Measurements from ENCODE around the gene RBM20. TPM values are rescaled to one million over a fixed set of nuclear protein-coding genes. Genes with fewer than 3 reads are reported as not detected.
"Not testable (repeated sequence)": the region's sequence is repeated elsewhere in the genome, so short reads cannot be mapped to it uniquely, and the experiment has no call there.

The RBM20 gene
- total RNA-seq, 1 donor from 2014 or later: 1.0 TPM

DNA sequence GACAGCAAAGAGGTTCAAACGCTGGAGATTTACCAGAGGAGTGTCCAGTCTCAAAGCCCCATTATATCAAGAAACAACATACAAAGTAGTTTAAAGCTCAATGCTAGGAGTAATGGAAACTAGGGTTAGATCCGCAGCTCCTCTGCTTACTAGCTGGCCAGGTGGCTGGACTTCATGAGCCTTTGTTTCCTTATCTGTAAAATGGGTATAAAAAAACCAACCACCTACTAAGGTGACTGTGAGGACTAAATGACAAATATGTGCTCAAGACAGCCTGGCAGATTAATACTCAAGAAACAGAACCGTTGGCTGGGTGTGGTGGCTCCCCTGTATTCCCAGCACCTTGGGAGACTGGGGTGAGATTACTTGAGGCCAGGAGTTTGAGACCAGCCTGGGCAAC, 5.8 kb upstream of the RBM20 start:
- Mint-ChIP-seq H3K27me3 (ENCODE audit: unreplicated experiment) (peaks cover 6% of the 10 kb centered on the region), H3K27ac (ENCODE audit: unreplicated experiment) (no peak overlapping the region), H3K9me3 (ENCODE audit: unreplicated experiment) (no peaks in the 10 kb centered on the region), H3K4me3 (ENCODE audit: unreplicated experiment) (no peak overlapping the region), H3K4me1 (ENCODE audit: unreplicated experiment) (peaks cover 8% of the 10 kb centered on the region), H3K36me3 (ENCODE audit: low read depth, unreplicated experiment) (no peaks in the 10 kb centered on the region)
- TF ChIP-seq CTCF (IDR thresholded peaks at IDR 0.05; ENCODE audit: unreplicated experiment): no peak
- DNase-seq (ENCODE audit: low spot score): no peak

DNA sequence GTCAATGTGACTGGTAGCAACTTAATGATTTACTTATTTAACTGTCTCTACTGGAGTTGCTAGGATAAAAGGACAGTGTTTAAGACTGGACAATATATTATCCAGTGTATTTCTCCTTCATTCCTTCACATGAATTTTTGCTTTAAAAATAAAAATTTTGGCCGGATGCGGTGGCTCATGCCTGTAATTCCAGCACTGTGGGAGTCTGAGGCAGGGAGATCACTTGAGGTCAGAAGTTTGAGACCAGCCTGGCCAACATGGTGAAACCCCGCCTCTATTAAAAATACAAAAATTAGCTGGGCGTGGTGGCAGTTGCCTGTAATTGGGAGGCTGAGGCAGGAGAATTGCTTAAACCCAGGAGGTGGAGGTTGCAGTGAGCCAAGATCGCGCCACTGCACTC, 5.1 kb upstream of the RBM20 start:
- H3K36me3 Mint-ChIP-seq (ENCODE audit: low read depth, unreplicated experiment); H3K27ac Mint-ChIP-seq (ENCODE audit: unreplicated experiment); H3K27me3 Mint-ChIP-seq (ENCODE audit: unreplicated experiment); H3K9me3 Mint-ChIP-seq (ENCODE audit: unreplicated experiment); H3K4me3 Mint-ChIP-seq (ENCODE audit: unreplicated experiment); DNase-seq (ENCODE audit: low spot score); H3K4me1 Mint-ChIP-seq (ENCODE audit: unreplicated experiment): not testable (repeated sequence)

DNA sequence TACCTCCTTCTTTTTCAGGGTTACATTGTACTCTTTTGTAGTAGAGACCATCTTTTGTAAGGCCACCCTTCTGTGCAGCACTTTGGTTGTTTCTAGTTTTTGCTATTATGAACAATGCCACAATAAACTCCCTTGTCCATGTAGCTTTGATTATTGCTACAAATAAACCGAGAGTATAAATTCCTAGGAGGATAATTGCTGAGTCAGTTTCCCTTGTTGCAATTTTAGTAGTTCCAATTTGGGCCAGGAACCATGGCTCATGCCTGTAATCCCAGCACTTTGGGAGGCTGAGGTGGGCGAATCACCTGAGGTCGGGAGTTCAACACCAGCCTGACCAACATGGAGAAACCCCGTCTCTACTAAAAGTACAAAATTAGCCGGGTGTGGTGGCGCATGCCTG, 4.3 kb upstream of the RBM20 start:
- not testable (repeated sequence) for H3K27me3 Mint-ChIP-seq (ENCODE audit: unreplicated experiment); H3K9me3 Mint-ChIP-seq (ENCODE audit: unreplicated experiment); H3K27ac Mint-ChIP-seq (ENCODE audit: unreplicated experiment); H3K36me3 Mint-ChIP-seq (ENCODE audit: low read depth, unreplicated experiment); DNase-seq (ENCODE audit: low spot score); H3K4me3 Mint-ChIP-seq (ENCODE audit: unreplicated experiment)
- peaks cover 11% of the 10 kb centered on the region for H3K4me1 Mint-ChIP-seq (ENCODE audit: unreplicated experiment)

DNA sequence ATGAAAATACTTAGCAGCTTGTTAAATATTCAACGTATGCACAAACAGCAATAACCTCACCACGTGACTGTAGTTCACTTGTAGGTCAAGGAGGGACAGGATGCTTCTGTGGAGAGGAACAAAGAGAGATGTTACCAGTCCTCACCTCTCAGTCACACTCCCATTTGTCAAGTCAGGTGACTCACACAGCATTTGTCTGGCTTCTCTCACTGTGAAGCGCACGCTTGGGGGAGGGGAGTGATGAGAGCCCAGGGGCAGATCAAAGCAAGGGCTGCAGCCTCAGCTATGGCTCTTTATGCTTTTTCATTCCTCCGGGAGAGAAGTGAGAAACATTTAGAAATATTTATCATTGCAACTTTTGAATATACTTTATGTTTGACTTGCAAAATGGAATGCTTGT, 2.9 kb upstream of the RBM20 start:
- no peak overlapping the region for H3K27ac Mint-ChIP-seq (ENCODE audit: unreplicated experiment)
- H3K36me3 Mint-ChIP-seq (ENCODE audit: low read depth, unreplicated experiment): peaks cover 2% of the 10 kb centered on the region
- DNase-seq (ENCODE audit: low spot score): no peak
- no peak for TF ChIP-seq CTCF (IDR thresholded peaks at IDR 0.05; ENCODE audit: unreplicated experiment)
- no peak overlapping the region for H3K4me3 Mint-ChIP-seq (ENCODE audit: unreplicated experiment)
- no peaks in the 10 kb centered on the region for H3K9me3 Mint-ChIP-seq (ENCODE audit: unreplicated experiment)
- peaks cover 12% of the 10 kb centered on the region for H3K4me1 Mint-ChIP-seq (ENCODE audit: unreplicated experiment)
- peaks cover 11% of the 10 kb centered on the region for H3K27me3 Mint-ChIP-seq (ENCODE audit: unreplicated experiment)

DNA sequence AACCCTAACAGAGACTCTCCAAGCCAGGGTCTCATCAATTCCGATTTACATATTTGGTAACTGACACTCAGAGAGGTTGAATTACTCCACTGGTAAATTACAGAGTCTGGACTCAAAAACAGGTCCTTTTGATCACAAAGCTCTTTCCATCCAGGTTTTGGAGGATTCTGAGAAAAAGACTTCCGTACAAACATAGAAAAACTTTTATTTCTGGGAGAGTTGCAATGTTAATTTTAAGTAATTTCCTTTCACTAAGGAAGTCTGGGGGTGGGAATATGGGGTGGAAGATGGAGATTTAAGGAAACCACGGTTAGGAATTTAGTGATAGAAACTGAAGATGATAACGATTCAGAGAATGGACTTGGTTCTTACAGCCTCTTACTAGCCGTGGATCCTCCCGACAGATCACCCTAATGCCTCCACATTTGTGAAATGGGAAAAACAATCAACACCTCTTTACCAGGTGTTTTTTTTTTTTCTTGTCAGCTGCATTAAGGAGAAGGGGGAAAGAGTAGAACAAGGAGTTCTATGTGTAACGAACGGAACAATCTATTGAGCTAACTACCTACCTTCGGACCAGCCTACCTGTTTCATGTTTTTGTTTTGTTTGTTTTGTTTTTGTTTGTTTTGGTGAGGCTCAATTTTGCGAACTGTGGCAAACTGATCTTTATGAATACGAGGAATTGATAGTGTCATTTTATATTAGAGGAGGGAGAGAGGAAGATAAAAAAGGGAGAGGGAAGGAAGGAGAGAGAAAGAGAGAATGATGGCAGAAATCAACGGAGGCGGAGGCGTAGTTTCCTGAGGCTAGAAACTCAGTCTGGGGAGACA, 1.7 kb upstream of the RBM20 start:
- Mint-ChIP-seq H3K9me3 (ENCODE audit: unreplicated experiment) (no peaks in the 10 kb centered on the region), H3K4me3 (ENCODE audit: unreplicated experiment) (peak overlapping the region; percentile 56), H3K27ac (ENCODE audit: unreplicated experiment) (no peak overlapping the region), H3K27me3 (ENCODE audit: unreplicated experiment) (peaks cover 11% of the 10 kb centered on the region), H3K4me1 (ENCODE audit: unreplicated experiment) (peaks cover 12% of the 10 kb centered on the region), H3K36me3 (ENCODE audit: low read depth, unreplicated experiment) (peaks cover 2% of the 10 kb centered on the region)
- no peak for DNase-seq (ENCODE audit: low spot score)
- no peak for TF ChIP-seq CTCF (IDR thresholded peaks at IDR 0.05; ENCODE audit: unreplicated experiment)

DNA sequence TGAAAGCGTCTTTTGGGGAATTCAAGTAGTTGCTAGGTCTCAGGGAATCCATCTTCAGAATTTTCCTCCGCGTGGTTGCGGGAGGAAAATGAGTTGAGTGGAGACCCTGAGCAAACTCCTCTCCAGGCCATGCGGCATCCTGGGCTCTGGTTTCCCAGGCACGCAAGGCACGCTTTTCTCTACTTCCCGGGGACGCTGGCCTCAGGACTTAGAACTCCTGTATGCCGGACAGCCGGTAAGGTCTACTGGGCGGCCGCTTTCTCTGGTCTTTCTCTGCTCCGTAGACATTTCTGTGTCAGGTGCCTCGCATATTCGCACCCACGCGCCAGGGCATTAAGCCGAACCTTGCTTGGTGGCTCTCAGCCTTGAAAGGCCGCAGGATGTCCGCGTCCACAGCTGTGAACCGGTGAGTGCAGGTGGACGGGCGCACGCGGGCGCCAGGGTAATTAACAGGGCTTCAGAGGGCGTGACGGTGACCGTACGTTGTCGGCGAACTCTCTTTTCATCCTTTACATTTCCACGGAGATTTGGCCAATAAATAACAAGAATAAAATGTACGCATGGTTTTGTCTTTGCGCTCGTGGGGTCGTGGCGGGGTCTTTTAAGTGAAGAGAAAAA, 992 bp upstream of the RBM20 start:
- Mint-ChIP-seq H3K27ac (ENCODE audit: unreplicated experiment) (no peak overlapping the region), H3K36me3 (ENCODE audit: low read depth, unreplicated experiment) (peaks cover 2% of the 10 kb centered on the region), H3K9me3 (ENCODE audit: unreplicated experiment) (no peaks in the 10 kb centered on the region), H3K4me1 (ENCODE audit: unreplicated experiment) (peaks cover 12% of the 10 kb centered on the region), H3K4me3 (ENCODE audit: unreplicated experiment) (peak overlapping the region; percentile 92), H3K27me3 (ENCODE audit: unreplicated experiment) (peaks cover 11% of the 10 kb centered on the region)
- no peak for TF ChIP-seq CTCF (IDR thresholded peaks at IDR 0.05; ENCODE audit: unreplicated experiment)
- DNase-seq (ENCODE audit: low spot score): peak; percentile 43
